Natural killer cell (primary cell): ENCODE measurements around the gene RAPGEF2. TPM values are rescaled to one million over a fixed set of nuclear protein-coding genes. Genes with fewer than 3 reads are reported as not detected.

ENCODE experiments used
- ATAC-seq, 3 donors: fragments of 150-1000 bp in 2 of 3; fragments of 200-7000 bp in 1 of 3; cut with Tn5 transposase; 1 replicate in 1 of 3; 2 replicates in 2 of 3; pipeline ENCODE4 v1.10.0; 2021; ENCODE audit warnings: mild to moderate bottlenecking in 2 of 3, moderate library complexity in 2 of 3
- DNase-seq, 2 donors: peaks; one replicate each; pipeline versions ENCODE4 v3.0.0 to v3.0.0-alpha.2; 2013 to 2021; ENCODE audit warnings: mixed read lengths in 1 of 2
- H3K27ac ChIP-seq: one replicate; pipeline ENCODE4 v1.5.1; 2013; ENCODE audit warnings: mild to moderate bottlenecking, low read length
- H3K27me3 ChIP-seq: one replicate; pipeline ENCODE4 v1.6.1; 2013; ENCODE audit warnings: low read length; ENCODE audit not compliant: control insufficient read depth, insufficient read depth
- H3K36me3 ChIP-seq: one replicate; pipeline ENCODE4 v1.6.1; 2013; ENCODE audit warnings: low read length; ENCODE audit not compliant: control insufficient read depth, insufficient read depth
- H3K4me1 ChIP-seq: one replicate; pipeline ENCODE4 v1.6.1; 2013; ENCODE audit warnings: low read length; ENCODE audit not compliant: control insufficient read depth, insufficient read depth
- H3K4me3 ChIP-seq: one replicate; pipeline ENCODE4 v1.5.1; 2013; ENCODE audit warnings: low read length
- H3K9me3 ChIP-seq: one replicate; pipeline ENCODE4 v1.6.1; 2013; ENCODE audit warnings: low read length; ENCODE audit not compliant: control insufficient read depth, insufficient read depth
- H3K27ac Mint-ChIP-seq, 2 donors: one replicate each; pipeline ENCODE4 v1.8.0; 2022; ENCODE audit warnings: mild to moderate bottlenecking in 2 of 2, mixed read lengths in 2 of 2, moderate library complexity in 1 of 2
- H3K27me3 Mint-ChIP-seq, 2 donors: one replicate each; pipeline ENCODE4 v1.8.0; 2022; ENCODE audit warnings: low read depth in 2 of 2, mixed read lengths in 2 of 2
- H3K36me3 Mint-ChIP-seq: one replicate; pipeline ENCODE4 v1.8.0; 2022; ENCODE audit warnings: mixed read lengths
- H3K4me1 Mint-ChIP-seq, 2 donors: one replicate each; pipeline ENCODE4 v1.8.0; 2022; ENCODE audit warnings: mixed read lengths in 2 of 2
- H3K4me3 Mint-ChIP-seq: one replicate; pipeline ENCODE4 v1.8.0; 2022; ENCODE audit warnings: mild to moderate bottlenecking, moderate library complexity, mixed read lengths
- H3K9me3 Mint-ChIP-seq, 2 donors: one replicate each; pipeline ENCODE4 v1.8.0; 2022; ENCODE audit warnings: mixed read lengths in 2 of 2
- CTCF ChIP-seq: fragments of 200-600 bp; IDR thresholded peaks from one replicate; pipeline ENCODE4 v1.8.0; 2022; ENCODE audit warnings: antibody characterized with exemption
- WGBS: methylation state at CpG from one replicate; pipeline ENCODE4 v1.1.7; 2013; ENCODE audit warnings: missing lambda C conversion rate; ENCODE audit not compliant: insufficient coverage; 5-methylcytosine and 5-hydroxymethylcytosine counted together
- intact Hi-C: fragments of 100-400 bp; cut with micrococcal nuclease; formaldehyde crosslinking; loops from one replicate; pipeline ENCODE4 v1.14.2; 2022
- total RNA-seq, 4 donors: library from RNA; stranded (reverse); fragments of 120-200 nt in 1 of 4; gene quantifications; one replicate each; pipeline versions ENCODE4 v1.2.3 to v1.2.4, GENCODE V29; 2013 to 2022

Gene RAPGEF2
- total RNA-seq, 3 donors from 2014 or later (not counting 1 experiment from before 2014, with no cell fraction given): 21.9 to 55.6 (median 27.6) TPM

- Mint-ChIP-seq H3K36me3 (no peaks in the 10 kb centered on the region), H3K4me1 (peaks cover 24 to 25% of the 10 kb centered on the region in 2 donors), H3K4me3 (no peak overlapping the region), H3K27ac (peak overlapping the region in 1 of 2 donors; percentile 45), H3K27me3 (no peaks in the 10 kb centered on the region), H3K9me3 (no peaks in the 10 kb centered on the region)
- no peak for DNase-seq
- Histone ChIP-seq H3K9me3 (no peaks in the 10 kb centered on the region), H3K4me1 (peaks cover 6% of the 10 kb centered on the region), H3K4me3 (no peak overlapping the region), H3K36me3 (no peaks in the 10 kb centered on the region), H3K27ac (peak overlapping the region; percentile 8), H3K27me3 (no peaks in the 10 kb centered on the region)
- ATAC-seq: no peak
- intact Hi-C loops: no loop called here
- TF ChIP-seq CTCF: no peak
- no CpG with 5 or more reads among the region's 2 CpGs for WGBS
Measured at GRCh38 chr4:159117564-159117963, 14.7 kb downstream of the RAPGEF2 start.

- no peak for TF ChIP-seq CTCF
- Histone ChIP-seq H3K27ac (peak overlapping the region; percentile 8), H3K36me3 (no peaks in the 10 kb centered on the region), H3K27me3 (no peaks in the 10 kb centered on the region), H3K9me3 (no peaks in the 10 kb centered on the region), H3K4me3 (no peak overlapping the region), H3K4me1 (peaks cover 6% of the 10 kb centered on the region)
- no peak overlapping the region for H3K4me3 Mint-ChIP-seq
- no peaks in the 10 kb centered on the region for H3K27me3 Mint-ChIP-seq
- intact Hi-C loops: no loop called here
- peak overlapping the region in 1 of 2 donors; percentile 45 for H3K27ac Mint-ChIP-seq
- H3K4me1 Mint-ChIP-seq: peaks cover 24 to 25% of the 10 kb centered on the region in 2 donors
- H3K36me3 Mint-ChIP-seq: no peaks in the 10 kb centered on the region
- 49% methylated on average over 2 of the region's 2 CpGs for WGBS
- H3K9me3 Mint-ChIP-seq: no peaks in the 10 kb centered on the region
- DNase-seq: peak in 1 of 2 donors; percentile 53
- ATAC-seq: peak; percentile 90 to 97 (median 95)
Measured at GRCh38 chr4:159117968-159118367, 15.1 kb downstream of the RAPGEF2 start.

- DNase-seq (no peak), ATAC-seq (no peak)
- Mint-ChIP-seq H3K36me3 (no peaks in the 10 kb centered on the region), H3K4me1 (peaks cover 26 to 31% of the 10 kb centered on the region in 2 donors), H3K27ac (no peak overlapping the region), H3K27me3 (peaks cover 2% of the 10 kb centered on the region in 2 donors), H3K9me3 (no peaks in the 10 kb centered on the region), H3K4me3 (no peak overlapping the region)
- intact Hi-C loops: no loop called here
- WGBS: 91% methylated on average over 2 of the region's 2 CpGs
- no peaks in the 10 kb centered on the region for H3K9me3 ChIP-seq
- H3K4me3 ChIP-seq: no peak overlapping the region
- no peak for TF ChIP-seq CTCF
- peaks cover 11% of the 10 kb centered on the region for H3K4me1 ChIP-seq
- H3K27me3 ChIP-seq: no peaks in the 10 kb centered on the region
- no peak overlapping the region for H3K27ac ChIP-seq
- no peaks in the 10 kb centered on the region for H3K36me3 ChIP-seq
Measured at GRCh38 chr4:159121371-159121770, 18.5 kb downstream of the RAPGEF2 start.

- no peak overlapping the region for H3K27ac ChIP-seq
- no peak for TF ChIP-seq CTCF
- Mint-ChIP-seq H3K27ac (peak overlapping the region; percentile 6 to 48), H3K9me3 (no peaks in the 10 kb centered on the region), H3K4me1 (peaks cover 22 to 24% of the 10 kb centered on the region in 2 donors), H3K36me3 (no peaks in the 10 kb centered on the region), H3K27me3 (peaks cover 5 to 8% of the 10 kb centered on the region in 2 donors), H3K4me3 (no peak overlapping the region)
- H3K36me3 ChIP-seq: no peaks in the 10 kb centered on the region
- ATAC-seq: peak in 1 of 3 donors; percentile 45
- no peak for DNase-seq
- no peak overlapping the region for H3K4me3 ChIP-seq
- intact Hi-C loops: no loop called here
- H3K4me1 ChIP-seq: peaks cover 5% of the 10 kb centered on the region
- no peaks in the 10 kb centered on the region for H3K27me3 ChIP-seq
- no peaks in the 10 kb centered on the region for H3K9me3 ChIP-seq
- 41% methylated on average over 4 of the region's 5 CpGs for WGBS
Measured at GRCh38 chr4:159126716-159127115, 23.8 kb downstream of the RAPGEF2 start.
